ENCODE measurements around the gene PDE1C.

Gene PDE1C

GRCh38 chr7:31892099-31892829, 177.9 kb downstream of the PDE1C start:
- DNase-seq (ENCODE audit: low read depth): no peak

DNA sequence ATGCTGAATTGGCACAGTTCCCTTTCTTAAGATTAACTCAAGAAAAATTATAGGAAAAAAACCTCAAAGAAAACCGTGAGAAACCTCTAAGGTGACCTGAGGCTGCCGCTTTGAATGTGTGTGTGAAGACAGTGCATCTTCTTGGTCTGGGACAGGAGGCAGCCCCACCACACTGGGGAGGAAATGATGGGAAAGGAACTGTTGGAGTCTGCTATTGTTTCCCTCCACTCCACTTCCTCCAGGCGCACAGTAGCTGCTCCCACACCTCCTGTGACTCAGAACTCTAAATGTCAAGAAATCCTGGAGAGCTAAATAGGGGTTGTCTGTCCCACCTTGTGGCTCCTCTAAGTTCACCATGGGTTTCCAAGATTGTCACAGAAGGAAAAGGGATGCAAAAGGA, 179.4 kb downstream of the PDE1C start:
- no peak for DNase-seq (ENCODE audit: low read depth)

- DNase-seq (ENCODE audit: low read depth): no peak
These were observed 180.0 kb downstream of the PDE1C start for GRCh38 chr7:31890198-31890597.

DNA sequence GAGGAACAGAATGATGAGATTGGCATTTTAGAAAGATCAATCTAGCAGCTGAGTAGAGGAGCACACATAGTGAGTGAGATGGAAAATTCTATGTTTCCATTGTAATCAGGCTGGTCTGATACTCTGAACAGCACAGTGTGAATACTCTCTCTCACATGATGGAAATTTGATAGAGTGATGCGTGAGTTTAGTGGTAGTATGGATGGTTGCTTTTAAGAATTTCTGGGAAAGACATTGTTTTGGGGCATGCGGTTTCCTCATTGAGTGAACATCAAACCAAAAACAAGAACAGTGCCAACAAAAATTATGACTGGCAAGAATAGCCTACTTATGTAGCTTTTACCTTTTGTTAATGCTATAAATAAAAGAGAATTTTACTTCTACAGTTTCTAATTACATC, 183.2 kb downstream of the PDE1C start:
- DNase-seq (ENCODE audit: low read depth): no peak

DNA sequence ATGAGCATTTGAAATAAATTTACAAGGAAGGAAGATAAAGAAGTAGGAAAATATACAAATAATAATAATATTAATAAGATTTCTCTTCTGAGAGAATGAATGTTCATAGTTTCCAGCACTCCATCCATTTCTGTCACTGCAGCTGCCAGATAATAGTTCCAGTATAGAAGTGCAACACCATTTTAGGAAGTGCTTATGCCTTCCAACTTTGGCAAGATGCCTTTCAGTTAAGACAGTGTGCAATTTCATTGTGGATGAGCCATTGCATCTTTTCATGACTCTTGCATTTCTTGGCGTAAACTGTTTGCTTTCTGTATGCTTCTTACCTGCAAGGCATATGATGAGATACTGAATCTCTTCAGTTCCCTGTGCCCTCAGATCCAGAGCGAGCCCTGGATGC, 185.0 kb downstream of the PDE1C start:
- DNase-seq (ENCODE audit: low read depth): no peak

DNA sequence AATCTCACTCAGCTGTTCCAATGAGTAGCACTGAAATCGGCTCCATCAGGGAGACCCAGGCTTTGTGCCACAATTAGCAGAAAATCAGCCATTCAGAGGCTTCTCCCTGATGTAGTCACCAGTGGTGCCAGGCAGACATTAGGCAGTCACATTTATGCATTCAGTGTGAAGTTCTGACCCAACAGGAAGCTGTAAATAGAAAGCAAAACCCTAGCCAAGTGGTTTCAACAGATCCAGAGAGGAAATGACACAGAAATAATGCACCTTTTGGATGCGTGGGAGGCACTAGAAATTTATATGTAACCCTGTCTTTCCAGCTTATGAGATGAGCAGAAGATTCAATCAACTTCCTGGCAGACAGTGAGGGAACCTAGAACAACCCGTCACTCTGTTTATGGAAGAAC, 186.4 kb downstream of the PDE1C start:
- no peak for DNase-seq (ENCODE audit: low read depth)

GRCh38 chr7:31882187-31882586, 188.0 kb downstream of the PDE1C start:
- DNase-seq (ENCODE audit: low read depth): no peak

DNA sequence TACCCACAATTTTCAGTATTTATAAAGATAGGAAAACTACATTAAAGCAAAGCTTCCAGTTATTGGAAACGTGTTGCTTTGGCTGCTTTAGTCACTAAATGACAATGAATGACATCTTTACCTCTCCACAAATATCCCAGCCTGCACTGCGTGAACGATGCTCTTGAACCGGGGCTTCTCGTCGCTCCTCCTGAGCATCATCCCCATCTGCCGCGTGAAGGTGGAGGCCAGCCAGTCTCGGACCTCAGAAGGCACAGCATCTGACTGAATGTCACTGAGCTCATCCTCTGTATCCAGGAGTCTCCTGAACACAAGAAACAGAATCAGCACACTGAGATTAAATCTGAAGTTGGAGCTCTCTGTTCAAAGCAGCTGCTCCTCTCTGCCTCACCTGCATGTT, 191.3 kb downstream of the PDE1C start:
- DNase-seq (ENCODE audit: low read depth): no peak

DNA sequence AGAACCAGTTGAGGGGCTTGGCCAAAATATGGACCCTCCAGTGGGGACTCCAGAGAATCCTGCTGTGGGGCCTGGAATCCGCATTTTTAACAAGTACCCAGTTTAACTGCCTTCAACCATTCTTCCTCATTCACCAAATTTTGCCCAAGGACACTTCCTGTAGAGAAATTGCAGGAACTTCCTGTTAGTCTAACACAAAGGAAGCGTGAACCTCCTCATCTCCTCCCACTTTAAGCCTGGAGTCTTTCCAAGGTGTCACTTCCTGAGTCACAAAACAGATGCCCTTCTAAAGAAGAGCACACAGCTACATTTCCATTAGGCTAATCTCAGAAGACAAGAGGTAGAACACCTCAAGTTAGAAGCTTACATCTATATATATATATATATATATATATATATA, 194.8 kb downstream of the PDE1C start:
- DNase-seq (ENCODE audit: low read depth): no peak

GRCh38 chr7:31874631-31875386, 195.4 kb downstream of the PDE1C start:
- DNase-seq (ENCODE audit: low read depth): no peak

- no peak for DNase-seq (ENCODE audit: low read depth)
These were observed 196.2 kb downstream of the PDE1C start for GRCh38 chr7:31873816-31874597.

GRCh38 chr7:31872545-31873370, 197.4 kb downstream of the PDE1C start:
- no peak for DNase-seq (ENCODE audit: low read depth)

- no peak for DNase-seq (ENCODE audit: low read depth)
These were observed 205.6 kb downstream of the PDE1C start for GRCh38 chr7:31864646-31865045.

GRCh38 chr7:31860925-31861324, 209.3 kb downstream of the PDE1C start:
- no peak for DNase-seq (ENCODE audit: low read depth)

- no peak for DNase-seq (ENCODE audit: low read depth)
These were observed 212.2 kb downstream of the PDE1C start for GRCh38 chr7:31858055-31858454.

DNA sequence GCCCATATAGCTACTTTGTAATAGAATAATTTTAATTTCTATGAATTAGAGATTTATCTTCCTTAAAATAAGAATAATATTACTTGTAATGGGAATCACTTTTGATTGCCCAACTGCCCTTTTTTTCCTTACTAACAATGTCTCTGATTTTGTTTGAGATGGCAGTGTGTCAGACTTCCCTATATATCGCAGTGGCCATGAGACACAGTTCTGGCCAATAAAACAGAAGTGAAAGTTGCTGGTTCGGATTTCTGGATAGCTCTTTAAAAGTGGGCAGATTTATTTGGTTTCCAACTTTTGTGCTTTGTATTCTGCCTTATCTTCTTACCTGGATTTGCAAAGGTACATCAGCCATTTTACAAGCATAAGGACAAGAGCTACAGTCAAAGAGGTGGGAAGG, 213.0 kb downstream of the PDE1C start:
- DNase-seq (ENCODE audit: low read depth): no peak

DNA sequence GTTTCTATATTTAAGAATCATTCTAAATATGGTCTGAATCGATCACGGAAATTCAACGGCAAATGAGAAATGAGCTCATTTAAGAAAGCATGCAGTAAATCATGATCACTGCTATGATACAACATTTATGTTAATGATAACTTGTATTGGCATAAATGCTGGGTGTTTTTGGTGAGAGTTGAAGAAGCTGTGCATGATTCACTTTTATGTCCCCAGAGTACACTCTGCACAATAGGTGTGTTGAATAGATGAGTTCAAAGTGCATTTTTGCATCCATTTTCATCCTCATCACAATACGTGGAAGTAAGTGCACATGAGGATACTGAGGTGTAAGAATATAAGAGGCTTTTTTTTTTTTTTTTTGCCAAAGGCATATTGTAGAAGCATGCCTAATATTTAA, 213.9 kb downstream of the PDE1C start:
- DNase-seq (ENCODE audit: low read depth): no peak

DNA sequence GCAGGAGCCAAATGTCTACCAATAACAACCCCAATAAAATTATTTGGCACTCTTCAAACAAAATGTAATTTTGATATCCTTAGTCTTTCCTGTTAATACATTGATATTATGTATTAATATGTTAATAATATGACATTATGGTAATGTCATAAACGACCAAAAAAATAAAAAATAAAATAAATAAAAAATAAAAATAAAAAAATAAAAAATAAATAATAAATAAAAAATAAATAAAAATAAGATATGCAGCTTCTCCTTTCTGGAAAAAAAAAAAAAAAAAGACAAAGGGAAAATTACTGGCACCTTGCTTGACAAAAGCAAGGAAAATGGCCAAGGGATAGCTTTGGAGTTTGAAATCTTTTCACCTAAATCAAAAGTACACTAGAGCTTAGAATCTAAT, 214.7 kb downstream of the PDE1C start:
- no peak for DNase-seq (ENCODE audit: low read depth)

GRCh38 chr7:31853380-31853779, 216.8 kb downstream of the PDE1C start:
- DNase-seq (ENCODE audit: low read depth): no peak

GRCh38 chr7:31852462-31852861, 217.7 kb downstream of the PDE1C start:
- DNase-seq (ENCODE audit: low read depth): no peak

GRCh38 chr7:31851119-31851518, 219.1 kb downstream of the PDE1C start:
- DNase-seq (ENCODE audit: low read depth): no peak

DNA sequence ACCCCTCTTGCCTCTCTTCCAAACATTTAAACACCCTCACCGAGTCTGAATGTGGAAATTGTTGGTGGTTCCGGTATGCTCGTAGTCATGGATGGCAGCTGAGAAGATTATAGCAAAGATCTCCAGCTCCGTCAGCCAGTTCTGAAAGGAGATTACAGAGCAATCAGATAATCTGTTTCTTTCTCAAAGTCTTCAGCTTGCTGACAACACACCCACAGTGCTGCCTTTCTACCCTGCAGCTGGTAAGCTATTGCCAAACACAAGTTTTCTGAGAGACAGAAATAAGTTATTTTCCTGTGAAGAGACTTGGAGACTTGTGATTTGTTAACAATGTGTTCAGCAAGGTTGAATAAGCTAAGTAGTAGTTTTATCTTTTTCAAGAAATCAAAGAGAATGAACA, 219.6 kb downstream of the PDE1C start:
- no peak for DNase-seq (ENCODE audit: low read depth)

Data from activated gamma-delta T cell treated with anti-CD3 and anti-CD28 coated beads, Interleukin-2, amount 50 U/mL, for 16 hours (primary cell).